ENCODE measurements around the gene JAK3.
A peak's percentile ranks its signal among the peaks of the same experiment; 100 is the strongest.

Gene JAK3

GRCh38 chr19:17843292-17843827, 4.4 kb downstream of the JAK3 start:
- Histone ChIP-seq H3K4me3 (ENCODE audit: low read length) (no peak overlapping the region), H3K9ac (ENCODE audit: low read length) (no peak overlapping the region), H3K9me3 (ENCODE audit: control insufficient read depth, low read length) (no peaks in the 10 kb centered on the region), H3K4me1 (ENCODE audit: control insufficient read depth, insufficient read depth, low read length) (peaks cover 16% of the 10 kb centered on the region), H3K27me3 (ENCODE audit: control insufficient read depth, insufficient read depth, low read length) (peaks cover 22% of the 10 kb centered on the region), H3K36me3 (ENCODE audit: control insufficient read depth, insufficient read depth, low read length) (no peaks in the 10 kb centered on the region)

- H3K4me1 ChIP-seq (ENCODE audit: control insufficient read depth, insufficient read depth, low read length): peaks cover 16% of the 10 kb centered on the region
Observed at GRCh38 chr19:17842663-17843291, 5.0 kb downstream of the JAK3 start.

GRCh38 chr19:17841810-17842662, 5.7 kb downstream of the JAK3 start:
- H3K36me3 ChIP-seq (ENCODE audit: control insufficient read depth, insufficient read depth, low read length): no peaks in the 10 kb centered on the region
- H3K27me3 ChIP-seq (ENCODE audit: control insufficient read depth, insufficient read depth, low read length): peaks cover 17% of the 10 kb centered on the region
- peaks cover 16% of the 10 kb centered on the region for H3K4me1 ChIP-seq (ENCODE audit: control insufficient read depth, insufficient read depth, low read length)
- no peaks in the 10 kb centered on the region for H3K9me3 ChIP-seq (ENCODE audit: control insufficient read depth, low read length)
- H3K4me3 ChIP-seq (ENCODE audit: low read length): peak overlapping the region; percentile 25
- H3K9ac ChIP-seq (ENCODE audit: low read length): peak overlapping the region; percentile 39

More at GRCh38 chr19:17842663-17843291, 5.0 kb downstream of the JAK3 start:
- H3K27me3 ChIP-seq (ENCODE audit: control insufficient read depth, insufficient read depth, low read length): peaks cover 18% of the 10 kb centered on the region
- H3K4me3 ChIP-seq (ENCODE audit: low read length): no peak overlapping the region
- no peaks in the 10 kb centered on the region for H3K36me3 ChIP-seq (ENCODE audit: control insufficient read depth, insufficient read depth, low read length)
- peak overlapping the region; percentile 39 for H3K9ac ChIP-seq (ENCODE audit: low read length)
- H3K9me3 ChIP-seq (ENCODE audit: control insufficient read depth, low read length): no peaks in the 10 kb centered on the region

GRCh38 chr19:17841371-17841809, 6.4 kb downstream of the JAK3 start:
- Histone ChIP-seq H3K4me3 (ENCODE audit: low read length) (no peak overlapping the region), H3K27me3 (ENCODE audit: control insufficient read depth, insufficient read depth, low read length) (peaks cover 17% of the 10 kb centered on the region), H3K9ac (ENCODE audit: low read length) (peak overlapping the region; percentile 22), H3K9me3 (ENCODE audit: control insufficient read depth, low read length) (no peaks in the 10 kb centered on the region), H3K4me1 (ENCODE audit: control insufficient read depth, insufficient read depth, low read length) (peaks cover 16% of the 10 kb centered on the region), H3K36me3 (ENCODE audit: control insufficient read depth, insufficient read depth, low read length) (no peaks in the 10 kb centered on the region)

- H3K4me3 ChIP-seq (ENCODE audit: low read length): no peak overlapping the region
- H3K9me3 ChIP-seq (ENCODE audit: control insufficient read depth, low read length): no peaks in the 10 kb centered on the region
- peaks cover 16% of the 10 kb centered on the region for H3K4me1 ChIP-seq (ENCODE audit: control insufficient read depth, insufficient read depth, low read length)
- no peaks in the 10 kb centered on the region for H3K36me3 ChIP-seq (ENCODE audit: control insufficient read depth, insufficient read depth, low read length)
- H3K9ac ChIP-seq (ENCODE audit: low read length): no peak overlapping the region
- H3K27me3 ChIP-seq (ENCODE audit: control insufficient read depth, insufficient read depth, low read length): peaks cover 17% of the 10 kb centered on the region
Observed at GRCh38 chr19:17840019-17840418, 7.8 kb downstream of the JAK3 start.

GRCh38 chr19:17837972-17838371, 9.8 kb downstream of the JAK3 start:
- Histone ChIP-seq H3K36me3 (ENCODE audit: control insufficient read depth, insufficient read depth, low read length) (no peaks in the 10 kb centered on the region), H3K9me3 (ENCODE audit: control insufficient read depth, low read length) (no peaks in the 10 kb centered on the region), H3K4me3 (ENCODE audit: low read length) (no peak overlapping the region), H3K4me1 (ENCODE audit: control insufficient read depth, insufficient read depth, low read length) (peaks cover 16% of the 10 kb centered on the region), H3K9ac (ENCODE audit: low read length) (no peak overlapping the region), H3K27me3 (ENCODE audit: control insufficient read depth, insufficient read depth, low read length) (peaks cover 12% of the 10 kb centered on the region)

GRCh38 chr19:17836530-17836929, 11.3 kb downstream of the JAK3 start:
- no peak overlapping the region for H3K4me3 ChIP-seq (ENCODE audit: low read length)
- no peak overlapping the region for H3K9ac ChIP-seq (ENCODE audit: low read length)
- peaks cover 6% of the 10 kb centered on the region for H3K4me1 ChIP-seq (ENCODE audit: control insufficient read depth, insufficient read depth, low read length)
- H3K9me3 ChIP-seq (ENCODE audit: control insufficient read depth, low read length): no peaks in the 10 kb centered on the region
- no peaks in the 10 kb centered on the region for H3K36me3 ChIP-seq (ENCODE audit: control insufficient read depth, insufficient read depth, low read length)
- H3K27me3 ChIP-seq (ENCODE audit: control insufficient read depth, insufficient read depth, low read length): peaks cover 6% of the 10 kb centered on the region

GRCh38 chr19:17835182-17836006, 12.4 kb downstream of the JAK3 start:
- Histone ChIP-seq H3K4me1 (ENCODE audit: control insufficient read depth, insufficient read depth, low read length) (peaks cover 5% of the 10 kb centered on the region), H3K36me3 (ENCODE audit: control insufficient read depth, insufficient read depth, low read length) (no peaks in the 10 kb centered on the region), H3K9me3 (ENCODE audit: control insufficient read depth, low read length) (no peaks in the 10 kb centered on the region), H3K9ac (ENCODE audit: low read length) (no peak overlapping the region), H3K27me3 (ENCODE audit: control insufficient read depth, insufficient read depth, low read length) (peaks cover 5% of the 10 kb centered on the region), H3K4me3 (ENCODE audit: low read length) (no peak overlapping the region)

GRCh38 chr19:17834350-17835181, 13.2 kb downstream of the JAK3 start:
- Histone ChIP-seq H3K27me3 (ENCODE audit: control insufficient read depth, insufficient read depth, low read length) (peaks cover 11% of the 10 kb centered on the region), H3K9ac (ENCODE audit: low read length) (no peak overlapping the region), H3K4me3 (ENCODE audit: low read length) (no peak overlapping the region), H3K9me3 (ENCODE audit: control insufficient read depth, low read length) (no peaks in the 10 kb centered on the region), H3K4me1 (ENCODE audit: control insufficient read depth, insufficient read depth, low read length) (peaks cover 8% of the 10 kb centered on the region), H3K36me3 (ENCODE audit: control insufficient read depth, insufficient read depth, low read length) (no peaks in the 10 kb centered on the region)

- Histone ChIP-seq H3K4me1 (ENCODE audit: control insufficient read depth, insufficient read depth, low read length) (peaks cover 8% of the 10 kb centered on the region), H3K27me3 (ENCODE audit: control insufficient read depth, insufficient read depth, low read length) (peaks cover 11% of the 10 kb centered on the region), H3K36me3 (ENCODE audit: control insufficient read depth, insufficient read depth, low read length) (no peaks in the 10 kb centered on the region), H3K9ac (ENCODE audit: low read length) (no peak overlapping the region), H3K9me3 (ENCODE audit: control insufficient read depth, low read length) (no peaks in the 10 kb centered on the region), H3K4me3 (ENCODE audit: low read length) (no peak overlapping the region)
Observed at GRCh38 chr19:17832443-17833208, 15.2 kb downstream of the JAK3 start.
